NCI-H748 (cell line): ENCODE data around the gene ISCU.
"Not testable (repeated sequence)": the region's sequence is repeated elsewhere in the genome, so short reads cannot be mapped to it uniquely, and the experiment has no call there.

Experiments
- DNase-seq: peaks from one replicate; lab custom pipeline; 2025; ENCODE audit not compliant: unreplicated experiment; lab: John Stamatoyannopoulos, UW

ISCU gene

GRCh38 chr12:108542320-108542719 lies 20.1 kb upstream of the ISCU start:
- DNase-seq, result no peak

- DNase-seq, result no peak
These were observed 18.7 kb upstream of the ISCU start for GRCh38 chr12:108543652-108544051.

- no peak for DNase-seq
These were observed 14.7 kb upstream of the ISCU start for GRCh38 chr12:108547686-108548085.

GRCh38 chr12:108548954-108549521 lies 13.4 kb upstream of the ISCU start:
- DNase-seq, result no peak

- DNase-seq, result no peak
These were observed 10.9 kb upstream of the ISCU start for GRCh38 chr12:108551535-108551934.

GRCh38 chr12:108553799-108554198 lies 8.6 kb upstream of the ISCU start:
- DNase-seq, result no peak

- DNase-seq, result not testable (repeated sequence)
These were observed 7.0 kb upstream of the ISCU start for GRCh38 chr12:108555383-108555782.

GRCh38 chr12:108559007-108559655 lies 3.3 kb upstream of the ISCU start:
- no peak for DNase-seq

- DNase-seq, result no peak
These were observed 2.6 kb upstream of the ISCU start for GRCh38 chr12:108559748-108560147.

GRCh38 chr12:108560321-108560721 lies 2.1 kb upstream of the ISCU start:
- no peak for DNase-seq

- DNase-seq, result peak; percentile 92
These were observed 1.4 kb upstream of the ISCU start, which contains the start of gene SART3 for GRCh38 chr12:108560752-108561719. TSS of gene SART3 (minus strand) at chr12:108561173. CDS start at chr12:108561154, 19 bp downstream.

GRCh38 chr12:108561852-108562347 lies 496 bp upstream of the ISCU start:
- DNase-seq, result peak; percentile 67

- DNase-seq, result peak; percentile 79
These were observed 874 bp downstream of the ISCU start for GRCh38 chr12:108563136-108563803.

- DNase-seq, result no peak
These were observed 1.4 kb downstream of the ISCU start for GRCh38 chr12:108563804-108564151.

- no peak for DNase-seq
These were observed 2.3 kb downstream of the ISCU start for GRCh38 chr12:108564724-108565123.

GRCh38 chr12:108565146-108565545 lies 2.8 kb downstream of the ISCU start:
- no peak for DNase-seq

GRCh38 chr12:108565976-108566375 lies 3.6 kb downstream of the ISCU start:
- no peak for DNase-seq

GRCh38 chr12:108566452-108566851 lies 4.1 kb downstream of the ISCU start:
- DNase-seq, result no peak

GRCh38 chr12:108567406-108568337 lies 5.3 kb downstream of the ISCU start:
- DNase-seq, result no peak
